Upper lobe of left lung (tissue), 4 donors: ENCODE measurements around the gene BLCAP.

Source experiments
- POLR2AphosphoS5 ChIP-seq, 2 donors: sonication (generic); formaldehyde crosslinking; IDR thresholded peaks; one replicate each; pipeline ENCODE4 v1.5.1; 2017; ENCODE audit warnings: antibody characterized with exemption in 2 of 2
- TF ChIP-seq, protein P1 (sequence below), 6 experiments: fragments of 450-650 bp in 4 of 6; fragments of 200-600 bp in 2 of 6; sonication (generic) in 2 of 6; IDR thresholded peaks; one replicate each; pipeline ENCODE4 v1.5.1; 2016 to 2019; ENCODE audit warnings: antibody characterized with exemption in 6 of 6

DNA sequence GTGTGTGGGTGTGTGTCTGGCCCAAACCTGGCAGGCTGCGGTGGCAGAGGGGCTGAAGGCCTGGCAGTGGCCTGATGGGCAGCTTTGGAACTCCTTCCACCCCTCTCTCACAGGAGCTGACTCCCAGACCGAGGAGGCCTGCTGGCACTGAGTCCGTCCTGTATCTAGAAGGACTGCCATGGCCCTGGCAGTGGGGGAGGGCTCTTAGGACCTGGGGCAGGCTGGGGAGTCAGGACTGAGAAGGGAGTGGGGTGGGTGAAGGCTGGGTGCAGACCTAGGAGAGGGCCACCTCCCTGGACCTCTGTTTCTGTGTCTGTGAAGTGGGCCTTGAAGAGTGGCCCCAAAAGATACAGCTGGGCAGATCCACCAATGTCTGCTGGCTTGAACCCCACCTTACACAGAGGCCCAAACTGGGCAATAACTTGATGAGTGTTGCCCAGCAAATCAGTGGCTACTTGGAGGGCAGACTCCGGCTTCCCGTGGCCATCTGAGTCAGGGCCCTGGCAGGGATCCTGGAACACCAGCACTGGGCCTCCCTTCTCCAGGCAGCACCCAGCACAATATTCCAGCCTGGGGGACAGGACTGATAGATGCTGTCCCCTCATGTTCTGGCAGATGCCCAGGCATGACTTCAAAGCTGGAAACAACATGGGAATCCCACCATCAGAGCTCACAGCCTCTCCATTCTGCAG lies 46.7 kb upstream of the BLCAP start:
- TF ChIP-seq, protein P1, sequence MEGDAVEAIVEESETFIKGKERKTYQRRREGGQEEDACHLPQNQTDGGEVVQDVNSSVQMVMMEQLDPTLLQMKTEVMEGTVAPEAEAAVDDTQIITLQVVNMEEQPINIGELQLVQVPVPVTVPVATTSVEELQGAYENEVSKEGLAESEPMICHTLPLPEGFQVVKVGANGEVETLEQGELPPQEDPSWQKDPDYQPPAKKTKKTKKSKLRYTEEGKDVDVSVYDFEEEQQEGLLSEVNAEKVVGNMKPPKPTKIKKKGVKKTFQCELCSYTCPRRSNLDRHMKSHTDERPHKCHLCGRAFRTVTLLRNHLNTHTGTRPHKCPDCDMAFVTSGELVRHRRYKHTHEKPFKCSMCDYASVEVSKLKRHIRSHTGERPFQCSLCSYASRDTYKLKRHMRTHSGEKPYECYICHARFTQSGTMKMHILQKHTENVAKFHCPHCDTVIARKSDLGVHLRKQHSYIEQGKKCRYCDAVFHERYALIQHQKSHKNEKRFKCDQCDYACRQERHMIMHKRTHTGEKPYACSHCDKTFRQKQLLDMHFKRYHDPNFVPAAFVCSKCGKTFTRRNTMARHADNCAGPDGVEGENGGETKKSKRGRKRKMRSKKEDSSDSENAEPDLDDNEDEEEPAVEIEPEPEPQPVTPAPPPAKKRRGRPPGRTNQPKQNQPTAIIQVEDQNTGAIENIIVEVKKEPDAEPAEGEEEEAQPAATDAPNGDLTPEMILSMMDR (IDR thresholded peaks at IDR 0.05) = no peak
- no peak for TF ChIP-seq POLR2AphosphoS5 (IDR thresholded peaks at IDR 0.05)
